Measurements from ENCODE around the gene HIBADH. TPM values are rescaled to one million over a fixed set of nuclear protein-coding genes. Genes with fewer than 3 reads are reported as not detected.

HIBADH gene
- total RNA-seq, 1 experiment from 2014 or later: 23.2 TPM

GRCh38 chr7:27712217-27712616 lies 49.5 kb upstream of the HIBADH start:
- H3K23me2 ChIP-seq (ENCODE audit: insufficient read length, low read depth, low read length, poor library complexity, severe bottlenecking): no peaks in the 10 kb centered on the region
- H3K23ac ChIP-seq (ENCODE audit: insufficient read length, low read depth, low read length): no peak overlapping the region
- no peak overlapping the region for H3K4me2 ChIP-seq (ENCODE audit: insufficient read depth, insufficient read length, low read length)
- no peaks in the 10 kb centered on the region for H3K4me1 ChIP-seq (ENCODE audit: insufficient read depth, low read length)
- H3K79me1 ChIP-seq (ENCODE audit: insufficient read depth, low read depth, low read length, poor library complexity, severe bottlenecking): no peaks in the 10 kb centered on the region
- H3K14ac ChIP-seq (ENCODE audit: insufficient read depth, low read length): no peak overlapping the region
- no peak overlapping the region for H4K5ac ChIP-seq (ENCODE audit: insufficient read length, low read depth, low read length)
- H3K27me3 ChIP-seq (ENCODE audit: insufficient read depth, low read length): no peaks in the 10 kb centered on the region
- no CpG with 5 or more reads among the region's 3 CpGs for WGBS (ENCODE audit: extremely low coverage, insufficient read length, low lambda C conversion rate)
- no peak overlapping the region for H4K8ac ChIP-seq (replicated peaks; ENCODE audit: insufficient read length, low read depth, low read length)
- TF ChIP-seq CTCF (conservative IDR thresholded peaks at IDR 0.05): no peak
- H2BK120ac ChIP-seq (ENCODE audit: low read depth, low read length, poor library complexity, severe bottlenecking): no peak overlapping the region
- H3K36me3 Mint-ChIP-seq (ENCODE audit: insufficient read depth in 1 of 3, low read depth in 3 of 3): no peaks in the 10 kb centered on the region
- H3K9ac ChIP-seq (ENCODE audit: extremely low read depth, insufficient read length, low read length): no peak overlapping the region
- H2BK12ac ChIP-seq (ENCODE audit: insufficient read length, low read depth, low read length): no peak overlapping the region
- H2BK15ac ChIP-seq (ENCODE audit: low read depth, low read length): no peak overlapping the region
- peaks cover 0 to 3% of the 10 kb centered on the region in 2 experiments; a peak in 1 of 5 replicates for H3K9me3 Mint-ChIP-seq
- H2AFZ ChIP-seq (ENCODE audit: low read length): no peak overlapping the region
- no peaks in the 10 kb centered on the region for H3K9me3 ChIP-seq (ENCODE audit: control insufficient read depth, low read depth, low read length)
- H3T11ph ChIP-seq (ENCODE audit: low read length): no peak overlapping the region
- no peaks in the 10 kb centered on the region for H3K79me2 ChIP-seq (ENCODE audit: insufficient read depth, low read length)
- no peaks in the 10 kb centered on the region for H4K20me1 ChIP-seq (ENCODE audit: control insufficient read depth, insufficient read depth, insufficient read length)
- no peak overlapping the region for H3K27ac Mint-ChIP-seq
- H3K56ac ChIP-seq (ENCODE audit: insufficient read length, low read depth, low read length): no peak overlapping the region
- H2BK5ac ChIP-seq (ENCODE audit: insufficient read length, low read length): no peak overlapping the region
- H3K27me3 Mint-ChIP-seq (ENCODE audit: low read depth): peaks cover 14% of the 10 kb centered on the region
- H3K18ac ChIP-seq (ENCODE audit: insufficient read length, low read depth, low read length): no peak overlapping the region
- no peak overlapping the region for H3K4me3 Mint-ChIP-seq
- no peak overlapping the region for H2AK5ac ChIP-seq (ENCODE audit: insufficient read length, low read length)
- no peak overlapping the region for H3K4ac ChIP-seq (ENCODE audit: low read depth, low read length)
- no peak overlapping the region for H3K27ac ChIP-seq (ENCODE audit: insufficient read length, low read depth, low read length)
- DNase-seq: no peak
- no peak overlapping the region for H4K91ac ChIP-seq (ENCODE audit: insufficient read length, low read depth, low read length)
- H3K4me1 Mint-ChIP-seq: no peaks in the 10 kb centered on the region
- no peak overlapping the region for H2BK20ac ChIP-seq (ENCODE audit: low read depth, low read length, poor library complexity, severe bottlenecking)

Data from H9 (cell line).